GM12878 (cell line): ENCODE results near the gene MRPL33. TPM values are rescaled to one million over a fixed set of nuclear protein-coding genes. Genes with fewer than 3 reads are reported as not detected.

Experiments
- ATAC-seq: fragments of 200-7000 bp; cut with Tn5 transposase; 3 replicates; pipeline ENCODE4 v1.9.1; 2020; ENCODE audit warnings: mild to moderate bottlenecking, moderate library complexity
- BruUV-seq: library from RNA; stranded (reverse); fragments of 400-500 nt; replicated peaks from 2 replicates; lab custom pipeline; 2021; lab: Mats Ljungman, UMichigan
- CTCF ChIA-PET: fragments of 300-600 bp; sonication (Branson Sonifier 250); formaldehyde crosslinking; extraction: SDS; loops from one replicate; lab custom pipeline; 2021; ENCODE audit warnings: inconsistent platforms; lab: Yijun Ruan, JAX
- POLR2A ChIA-PET: fragments of 350-600 bp; formaldehyde crosslinking; extraction: SDS; loops from one replicate; lab custom pipeline; 2021; ENCODE audit warnings: inconsistent platforms; lab: Charles Lee
- RAD21 ChIA-PET: fragments of 300-600 bp; sonication (Branson Sonifier 250); formaldehyde crosslinking; loops from one replicate; lab custom pipeline; 2023; ENCODE audit warnings: antibody characterized with exemption; ENCODE audit not compliant: unreplicated experiment; lab: Charles Lee
- SMC1A ChIA-PET: fragments of 300-600 bp; sonication (Branson Sonifier 250); formaldehyde crosslinking; loops from one replicate; lab custom pipeline; 2023; ENCODE audit not compliant: unreplicated experiment, uncharacterized antibody; lab: Charles Lee
- DNase-seq: peaks from one replicate; pipeline ENCODE4 v3.0.0-alpha.2; 2011; ENCODE audit warnings: low read depth, low spot score
- FAIRE-seq: peaks from 3 replicates; lab custom pipeline; 2011; peaks lifted over from hg19 to GRCh38; lab: Jason Lieb, UNC
- H2AFZ ChIP-seq: 2 replicates; pipeline ENCODE4 v1.6.0; 2011; ENCODE audit warnings: low read depth, low read length, control low read depth; ENCODE audit not compliant: control insufficient read depth
- H3K27ac ChIP-seq: 2 replicates; pipeline ENCODE4 v1.5.1; 2011; ENCODE audit warnings: control low read depth; ENCODE audit not compliant: control insufficient read depth, insufficient read depth
- H3K27me3 ChIP-seq, 2 experiments: replicated peaks in 1 of 2; 2 replicates each; pipeline versions ENCODE4 v1.6.0 to v1.6.1; 2011; ENCODE audit warnings: low read length in 1 of 2; ENCODE audit not compliant: control insufficient read depth in 2 of 2, insufficient read depth in 2 of 2
- H3K36me3 ChIP-seq, 2 experiments: 2 replicates each; pipeline ENCODE4 v1.5.1; 2011; ENCODE audit warnings: low read length in 1 of 2; ENCODE audit not compliant: control insufficient read depth in 2 of 2, insufficient read depth in 2 of 2
- H3K4me1 ChIP-seq: 2 replicates; pipeline ENCODE4 v1.6.1; 2011; ENCODE audit warnings: mild to moderate bottlenecking, low read length, moderate library complexity, mixed read lengths; ENCODE audit not compliant: control insufficient read depth, insufficient read depth
- H3K4me2 ChIP-seq: 2 replicates; pipeline ENCODE4 v1.6.0; 2011; ENCODE audit warnings: control low read depth; ENCODE audit not compliant: control insufficient read depth, insufficient read depth
- H3K4me3 ChIP-seq: fragments of 200-600 bp; sonication (generic); 2 replicates; pipeline ENCODE4 v1.5.1; 2016
- H3K79me2 ChIP-seq: 2 replicates; pipeline ENCODE4 v1.6.0; 2011; ENCODE audit warnings: low read length; ENCODE audit not compliant: control insufficient read depth, insufficient read depth
- H3K9ac ChIP-seq: 2 replicates; pipeline ENCODE4 v1.8.0; 2011; ENCODE audit warnings: low read length, control low read depth, mixed read lengths; ENCODE audit not compliant: control insufficient read depth, insufficient read depth
- H3K9me3 ChIP-seq: replicated peaks from 3 replicates; pipeline ENCODE4 v1.5.1; 2011; ENCODE audit warnings: mild to moderate bottlenecking, low read length; ENCODE audit not compliant: control insufficient read depth, insufficient read depth
- H4K20me1 ChIP-seq: 2 replicates; pipeline ENCODE4 v1.6.0; 2011; ENCODE audit not compliant: control insufficient read depth, insufficient read depth
- ATF7 ChIP-seq: fragments of 450-650 bp; IDR thresholded peaks from 2 replicates; pipeline ENCODE4 v1.6.1; 2016; ENCODE audit warnings: low read depth, mild to moderate bottlenecking
- BACH1 ChIP-seq: fragments of 450-650 bp; IDR thresholded peaks from 2 replicates; pipeline ENCODE4 v1.6.1; 2017; ENCODE audit warnings: mild to moderate bottlenecking, borderline replicate concordance
- BCL11A ChIP-seq: IDR thresholded peaks from 2 replicates; pipeline ENCODE4 v1.6.1; 2011; ENCODE audit warnings: low read depth, low read length
- CHD1 ChIP-seq: IDR thresholded peaks from 2 replicates; pipeline ENCODE4 v1.6.1; 2012; ENCODE audit warnings: low read depth, low read length, improper control_type of control experiment
- CHD2 ChIP-seq: IDR thresholded peaks from 2 replicates; pipeline ENCODE4 v1.6.1; 2011; ENCODE audit warnings: low read depth, low read length, improper control_type of control experiment, borderline replicate concordance
- KAT2A ChIP-seq: conservative IDR thresholded peaks from 2 replicates; pipeline ENCODE4 v1.6.1; 2011; ENCODE audit warnings: low read depth, low read length; ENCODE audit not compliant: control insufficient read depth
- KDM1A ChIP-seq: fragments of 200-600 bp; sonication (generic); IDR thresholded peaks from 2 replicates; pipeline ENCODE4 v1.6.1; 2016; ENCODE audit warnings: borderline replicate concordance
- NR2F1 ChIP-seq: fragments of 450-650 bp; conservative IDR thresholded peaks from 2 replicates; pipeline ENCODE4 v1.6.1; 2017; ENCODE audit warnings: mild to moderate bottlenecking
- RCOR1 ChIP-seq: conservative IDR thresholded peaks from 2 replicates; pipeline ENCODE4 v1.6.1; 2012; ENCODE audit warnings: low read depth, low read length, improper control_type of control experiment
- SIN3A ChIP-seq: IDR thresholded peaks from 2 replicates; pipeline ENCODE4 v1.6.1; 2012; ENCODE audit warnings: low read depth, low read length, improper control_type of control experiment
- SMAD5 ChIP-seq: IDR thresholded peaks from 2 replicates; pipeline ENCODE4 v1.6.1; 2016; ENCODE audit warnings: antibody characterized with exemption, low read depth
- SMC3 ChIP-seq: IDR thresholded peaks from 2 replicates; pipeline ENCODE4 v1.6.1; 2011; ENCODE audit warnings: low read length, improper control_type of control experiment, borderline replicate concordance
- SPI1 ChIP-seq: IDR thresholded peaks from 2 replicates; pipeline ENCODE4 v1.6.1; 2011; ENCODE audit warnings: low read depth, mild to moderate bottlenecking, low read length, moderate library complexity, borderline replicate concordance; ENCODE audit not compliant: insufficient read depth
- SRF ChIP-seq, 2 experiments: IDR thresholded peaks; 2 replicates each; pipeline ENCODE4 v1.6.1; 2011; ENCODE audit warnings: low read depth in 2 of 2, low read length in 2 of 2, mild to moderate bottlenecking in 1 of 2, moderate library complexity in 1 of 2
- YBX1 ChIP-seq: fragments of 450-650 bp; IDR thresholded peaks from 2 replicates; pipeline ENCODE4 v1.6.1; 2016; ENCODE audit warnings: antibody characterized with exemption
- YY1 ChIP-seq: IDR thresholded peaks from 2 replicates; pipeline ENCODE4 v1.6.1; 2011; ENCODE audit warnings: low read depth, mild to moderate bottlenecking, low read length
- ZNF622 ChIP-seq: fragments of 450-650 bp; IDR thresholded peaks from 2 replicates; pipeline ENCODE4 v1.6.1; 2017; ENCODE audit warnings: mild to moderate bottlenecking, inconsistent platforms
- WGBS: methylation state at CpG from one replicate; pipeline ENCODE4 v1.1.6; 2016; ENCODE audit warnings: low lambda C conversion rate; ENCODE audit not compliant: insufficient replicate concordance, insufficient coverage; ENCODE audit errors: missing lambda C conversion rate; 5-methylcytosine and 5-hydroxymethylcytosine counted together
- in situ Hi-C: fragments of 300-500 bp; cut with MboI; formaldehyde crosslinking; loops from 9 replicates; pipeline ENCODE4 v1.14.3; 2018; ENCODE audit warnings: mixed read lengths
- intact Hi-C: fragments of 100-400 bp; cut with micrococcal nuclease; formaldehyde crosslinking; loops from one replicate; pipeline ENCODE4 v1.14.2; 2022; ENCODE audit not compliant: unreplicated experiment
- polyA plus RNA-seq, 11 experiments: library from polyadenylated mRNA; depleted of rRNA in 4 of 11; unstranded in 6 of 11; stranded (reverse) in 5 of 11; fragments of >200 nt; fragmentation: Nextera tagmentation in 4 of 11; fragmentation: Illumina TruSeq in 1 of 11; extraction: Ambion mirVana in 4 of 11; extraction: Trizol in 1 of 11; gene quantifications; 1 replicate in 1 of 11; 2 replicates in 10 of 11; pipeline versions ENCODE4 v1.2.1 to v1.2.3, GENCODE V29; 2011 to 2016; ENCODE audit warnings: inconsistent platforms in 2 of 11, missing spikeins in 2 of 11, low read depth in 1 of 11
- total RNA-seq, 4 experiments: library from RNA; depleted of rRNA in 3 of 4; stranded (reverse); fragments of >200 nt in 3 of 4; fragmentation: Illumina TruSeq in 1 of 4; extraction: Trizol in 1 of 4; gene quantifications; 2 replicates each; pipeline versions ENCODE4 v1.2.1 to v1.2.3, GENCODE V29; 2013 to 2021
- TF ChIP-seq, protein P1 (sequence below): IDR thresholded peaks from 2 replicates; pipeline ENCODE4 v1.6.1; 2011; ENCODE audit warnings: borderline replicate concordance, low read depth, mild to moderate bottlenecking, moderate library complexity, low read length; ENCODE audit not compliant: insufficient read depth, poor library complexity, severe bottlenecking
- TF ChIP-seq, protein P2 (sequence below): fragments of 450-650 bp; IDR thresholded peaks from 2 replicates; pipeline ENCODE4 v1.6.1; 2016; ENCODE audit warnings: mild to moderate bottlenecking, moderate library complexity, borderline replicate concordance
- TF ChIP-seq, protein P3 (sequence below): fragments of 450-650 bp; IDR thresholded peaks from 2 replicates; pipeline ENCODE4 v1.6.1; 2017; ENCODE audit warnings: borderline replicate concordance

Gene MRPL33
- total and polyA plus RNA-seq, 10 of the 15 experiments (the other 5 are each of a cell fraction or from before 2014, with no cell fraction given), result 50.1 to 318 (median 160) TPM

DNA sequence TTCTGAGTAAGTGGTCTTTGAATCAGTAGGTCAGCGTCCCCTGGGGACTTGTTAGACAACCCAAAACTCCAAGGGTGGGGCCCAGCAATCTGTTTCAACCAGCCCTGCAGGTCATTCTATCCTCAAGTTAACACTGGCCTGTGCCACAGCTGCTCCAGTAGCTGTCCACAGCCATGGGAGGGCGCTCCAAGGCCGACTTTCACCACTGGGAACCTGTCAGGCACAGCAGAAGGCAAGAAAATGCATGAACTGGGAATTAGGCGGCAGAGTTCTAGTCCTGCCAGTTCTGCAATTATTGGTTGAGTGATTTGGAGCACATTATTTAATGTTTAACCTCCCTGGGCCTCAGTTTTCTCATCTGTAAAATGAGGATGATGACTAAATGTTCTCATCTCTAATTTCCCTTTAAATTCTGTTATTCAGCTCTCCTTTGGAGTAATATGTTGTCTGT, 17.4 kb upstream of the MRPL33 start:
- 0% methylated on average over 4 of the region's 4 CpGs for WGBS
- ChIA-PET CTCF (interaction anchor here (0.7 to 1.9 kb wide), 14 partner anchors 8 to 897 kb away, joined by 3 to 8 read pairs (median 4); no protein-coding TSS in a partner anchor), RAD21 (interaction anchor here (1.0 to 2.2 kb wide), 5 partner anchors 18 to 702 kb away, joined by 3 to 9 read pairs (median 5); no protein-coding TSS in a partner anchor), SMC1A (interaction anchor here (0.8 to 2.2 kb wide), 4 partner anchors 642 to 698 kb away, joined by 3 to 6 read pairs (median 5); no protein-coding TSS in a partner anchor), POLR2A (no interaction called here)
- DNase-seq, result no peak
- Histone ChIP-seq H3K9ac (no peak overlapping the region), H3K27ac (no peak overlapping the region), H4K20me1 (no peaks in the 10 kb centered on the region), H3K36me3 (no peaks in the 10 kb centered on the region), H3K79me2 (no peaks in the 10 kb centered on the region), H2AFZ (no peak overlapping the region), H3K27me3 (no peaks in the 10 kb centered on the region; a peak in 1 of 4 replicates), H3K4me1 (no peaks in the 10 kb centered on the region), H3K4me3 (no peak overlapping the region), H3K4me2 (no peak overlapping the region), H3K9me3 (no peaks in the 10 kb centered on the region)
- peak; percentile 72 for FAIRE-seq
- peak; percentile 98 for ATAC-seq
- BruUV-seq, result no TSS peak
- intact Hi-C loops (loop anchor here (1.0 kb wide), 1 partner anchor 698 kb away; no protein-coding TSS in a partner anchor), in situ Hi-C loops (no loop called here)
- TF ChIP-seq SRF (IDR thresholded peaks at IDR 0.05; ENCODE audit: low read depth in 2 of 2, low read length in 2 of 2), result no peak
- no peak for TF ChIP-seq CHD2
- TF ChIP-seq RCOR1, result no peak
- no peak for TF ChIP-seq SMAD5
- TF ChIP-seq, protein P1, sequence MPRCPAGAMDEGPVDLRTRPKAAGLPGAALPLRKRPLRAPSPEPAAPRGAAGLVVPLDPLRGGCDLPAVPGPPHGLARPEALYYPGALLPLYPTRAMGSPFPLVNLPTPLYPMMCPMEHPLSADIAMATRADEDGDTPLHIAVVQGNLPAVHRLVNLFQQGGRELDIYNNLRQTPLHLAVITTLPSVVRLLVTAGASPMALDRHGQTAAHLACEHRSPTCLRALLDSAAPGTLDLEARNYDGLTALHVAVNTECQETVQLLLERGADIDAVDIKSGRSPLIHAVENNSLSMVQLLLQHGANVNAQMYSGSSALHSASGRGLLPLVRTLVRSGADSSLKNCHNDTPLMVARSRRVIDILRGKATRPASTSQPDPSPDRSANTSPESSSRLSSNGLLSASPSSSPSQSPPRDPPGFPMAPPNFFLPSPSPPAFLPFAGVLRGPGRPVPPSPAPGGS, result no peak
- no peak for TF ChIP-seq NR2F1
- no peak for TF ChIP-seq BACH1
- no peak for TF ChIP-seq CHD1
- TF ChIP-seq YY1, result 0 out of 2 replicates have a peak, but pooled peaks have one; percentile 22
- TF ChIP-seq KDM1A, result no peak
- no peak for TF ChIP-seq ATF7
- TF ChIP-seq KAT2A, result no peak
- TF ChIP-seq, protein P2, sequence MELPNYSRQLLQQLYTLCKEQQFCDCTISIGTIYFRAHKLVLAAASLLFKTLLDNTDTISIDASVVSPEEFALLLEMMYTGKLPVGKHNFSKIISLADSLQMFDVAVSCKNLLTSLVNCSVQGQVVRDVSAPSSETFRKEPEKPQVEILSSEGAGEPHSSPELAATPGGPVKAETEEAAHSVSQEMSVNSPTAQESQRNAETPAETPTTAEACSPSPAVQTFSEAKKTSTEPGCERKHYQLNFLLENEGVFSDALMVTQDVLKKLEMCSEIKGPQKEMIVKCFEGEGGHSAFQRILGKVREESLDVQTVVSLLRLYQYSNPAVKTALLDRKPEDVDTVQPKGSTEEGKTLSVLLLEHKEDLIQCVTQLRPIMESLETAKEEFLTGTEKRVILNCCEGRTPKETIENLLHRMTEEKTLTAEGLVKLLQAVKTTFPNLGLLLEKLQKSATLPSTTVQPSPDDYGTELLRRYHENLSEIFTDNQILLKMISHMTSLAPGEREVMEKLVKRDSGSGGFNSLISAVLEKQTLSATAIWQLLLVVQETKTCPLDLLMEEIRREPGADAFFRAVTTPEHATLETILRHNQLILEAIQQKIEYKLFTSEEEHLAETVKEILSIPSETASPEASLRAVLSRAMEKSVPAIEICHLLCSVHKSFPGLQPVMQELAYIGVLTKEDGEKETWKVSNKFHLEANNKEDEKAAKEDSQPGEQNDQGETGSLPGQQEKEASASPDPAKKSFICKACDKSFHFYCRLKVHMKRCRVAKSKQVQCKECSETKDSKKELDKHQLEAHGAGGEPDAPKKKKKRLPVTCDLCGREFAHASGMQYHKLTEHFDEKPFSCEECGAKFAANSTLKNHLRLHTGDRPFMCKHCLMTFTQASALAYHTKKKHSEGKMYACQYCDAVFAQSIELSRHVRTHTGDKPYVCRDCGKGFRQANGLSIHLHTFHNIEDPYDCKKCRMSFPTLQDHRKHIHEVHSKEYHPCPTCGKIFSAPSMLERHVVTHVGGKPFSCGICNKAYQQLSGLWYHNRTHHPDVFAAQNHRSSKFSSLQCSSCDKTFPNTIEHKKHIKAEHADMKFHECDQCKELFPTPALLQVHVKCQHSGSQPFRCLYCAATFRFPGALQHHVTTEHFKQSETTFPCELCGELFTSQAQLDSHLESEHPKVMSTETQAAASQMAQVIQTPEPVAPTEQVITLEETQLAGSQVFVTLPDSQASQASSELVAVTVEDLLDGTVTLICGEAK, result no peak
- TF ChIP-seq BCL11A, result no peak
- TF ChIP-seq ZNF622, result no peak
- TF ChIP-seq SPI1, result no peak
- TF ChIP-seq YBX1, result no peak
- TF ChIP-seq, protein P3, sequence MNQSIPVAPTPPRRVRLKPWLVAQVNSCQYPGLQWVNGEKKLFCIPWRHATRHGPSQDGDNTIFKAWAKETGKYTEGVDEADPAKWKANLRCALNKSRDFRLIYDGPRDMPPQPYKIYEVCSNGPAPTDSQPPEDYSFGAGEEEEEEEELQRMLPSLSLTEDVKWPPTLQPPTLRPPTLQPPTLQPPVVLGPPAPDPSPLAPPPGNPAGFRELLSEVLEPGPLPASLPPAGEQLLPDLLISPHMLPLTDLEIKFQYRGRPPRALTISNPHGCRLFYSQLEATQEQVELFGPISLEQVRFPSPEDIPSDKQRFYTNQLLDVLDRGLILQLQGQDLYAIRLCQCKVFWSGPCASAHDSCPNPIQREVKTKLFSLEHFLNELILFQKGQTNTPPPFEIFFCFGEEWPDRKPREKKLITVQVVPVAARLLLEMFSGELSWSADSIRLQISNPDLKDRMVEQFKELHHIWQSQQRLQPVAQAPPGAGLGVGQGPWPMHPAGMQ, result no peak
- peak; percentile 82 for TF ChIP-seq SMC3
- no peak for TF ChIP-seq SIN3A
